ENCODE measurements around the gene PLAAT5. TPM values are rescaled to one million over a fixed set of nuclear protein-coding genes. Genes with fewer than 3 reads are reported as not detected.
"Not testable (repeated sequence)": the region's sequence is repeated elsewhere in the genome, so short reads cannot be mapped to it uniquely, and the experiment has no call there.

The PLAAT5 gene
- total RNA-seq, 4 donors from 2014 or later: 6.7 to 15.3 (median 10.1) TPM

GRCh38 chr11:63531074-63531792, 40.3 kb upstream of the PLAAT5 start:
- H3K9me3 ChIP-seq, H3K27me3 ChIP-seq, H3K4me3 ChIP-seq, H3K36me3 ChIP-seq: not testable (repeated sequence)
- peaks cover 0 to 45% (median 22%) of the 10 kb centered on the region in 4 donors for H3K4me1 ChIP-seq
- WGBS, 2 donors: 43 to 65% methylated on average over 5 of the region's 6 CpGs
- peak in 1 of 2 donors; percentile 16 for DNase-seq (ENCODE audit: low spot score in 2 of 2)
- TF ChIP-seq EP300 (IDR thresholded peaks at IDR 0.05): peak; percentile 56 to 69
- peak overlapping the region; percentile 48 to 89 (median 68) for H3K27ac ChIP-seq

DNA sequence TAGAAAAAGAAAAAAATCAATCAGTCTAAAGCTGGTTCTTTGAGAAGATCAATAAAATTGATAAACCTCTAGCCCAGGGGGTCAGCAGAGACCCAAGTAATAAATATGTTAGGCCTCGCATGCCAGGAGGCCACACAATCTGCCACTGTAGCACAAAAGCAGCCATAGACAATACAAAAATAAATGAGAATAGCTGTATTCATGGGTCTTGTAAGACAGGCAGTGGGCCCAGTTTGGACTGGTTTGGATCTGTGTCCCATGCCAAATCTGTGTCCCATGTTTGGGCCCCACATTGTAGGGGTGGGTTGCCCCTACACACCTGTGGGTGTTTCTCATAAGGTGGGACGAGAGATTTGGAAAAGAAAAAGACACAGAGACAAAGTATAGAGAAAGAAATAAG, 39.1 kb upstream of the PLAAT5 start:
- Histone ChIP-seq H3K9me3 (no peaks in the 10 kb centered on the region), H3K27me3 (no peaks in the 10 kb centered on the region), H3K36me3 (no peaks in the 10 kb centered on the region), H3K4me1 (peaks cover 0 to 35% (median 15%) of the 10 kb centered on the region in 4 donors), H3K4me3 (no peak overlapping the region), H3K27ac (peak overlapping the region in 3 of 4 donors; percentile 22 to 69 (median 42))
- no peak for DNase-seq (ENCODE audit: low spot score in 2 of 2)
- TF ChIP-seq, protein P1, sequence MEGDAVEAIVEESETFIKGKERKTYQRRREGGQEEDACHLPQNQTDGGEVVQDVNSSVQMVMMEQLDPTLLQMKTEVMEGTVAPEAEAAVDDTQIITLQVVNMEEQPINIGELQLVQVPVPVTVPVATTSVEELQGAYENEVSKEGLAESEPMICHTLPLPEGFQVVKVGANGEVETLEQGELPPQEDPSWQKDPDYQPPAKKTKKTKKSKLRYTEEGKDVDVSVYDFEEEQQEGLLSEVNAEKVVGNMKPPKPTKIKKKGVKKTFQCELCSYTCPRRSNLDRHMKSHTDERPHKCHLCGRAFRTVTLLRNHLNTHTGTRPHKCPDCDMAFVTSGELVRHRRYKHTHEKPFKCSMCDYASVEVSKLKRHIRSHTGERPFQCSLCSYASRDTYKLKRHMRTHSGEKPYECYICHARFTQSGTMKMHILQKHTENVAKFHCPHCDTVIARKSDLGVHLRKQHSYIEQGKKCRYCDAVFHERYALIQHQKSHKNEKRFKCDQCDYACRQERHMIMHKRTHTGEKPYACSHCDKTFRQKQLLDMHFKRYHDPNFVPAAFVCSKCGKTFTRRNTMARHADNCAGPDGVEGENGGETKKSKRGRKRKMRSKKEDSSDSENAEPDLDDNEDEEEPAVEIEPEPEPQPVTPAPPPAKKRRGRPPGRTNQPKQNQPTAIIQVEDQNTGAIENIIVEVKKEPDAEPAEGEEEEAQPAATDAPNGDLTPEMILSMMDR (IDR thresholded peaks at IDR 0.05): no peak
- TF ChIP-seq POLR2A (IDR thresholded peaks at IDR 0.05): no peak
- no peak for TF ChIP-seq EP300 (IDR thresholded peaks at IDR 0.05)
- 63 to 69% methylated on average over 2 of the region's 2 CpGs for WGBS, 2 donors

DNA sequence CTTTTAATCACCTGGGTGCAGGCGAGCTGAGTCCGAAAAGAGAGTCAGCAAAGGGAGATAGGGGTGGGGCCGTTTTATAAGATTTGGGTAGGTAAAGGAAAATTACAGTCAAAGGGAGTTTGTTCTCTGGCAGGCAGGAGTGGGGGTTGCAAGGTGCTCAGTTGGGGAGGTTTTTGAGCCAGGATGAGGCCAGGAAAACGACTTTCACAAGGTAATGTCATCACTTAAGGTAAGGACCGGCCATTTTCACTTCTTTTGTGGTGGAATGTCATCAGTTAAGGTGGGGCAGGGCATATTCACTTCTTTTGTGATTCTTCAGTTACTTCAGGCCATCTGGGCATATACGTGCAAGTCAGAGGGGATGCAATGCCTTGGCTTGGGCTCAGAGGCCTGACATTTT, 38.4 kb upstream of the PLAAT5 start:
- H3K4me3 ChIP-seq: not testable (repeated sequence)
- 69 to 74% methylated on average over 6 of the region's 6 CpGs for WGBS, 2 donors
- peaks cover 0 to 34% (median 15%) of the 10 kb centered on the region in 4 donors for H3K4me1 ChIP-seq

DNA sequence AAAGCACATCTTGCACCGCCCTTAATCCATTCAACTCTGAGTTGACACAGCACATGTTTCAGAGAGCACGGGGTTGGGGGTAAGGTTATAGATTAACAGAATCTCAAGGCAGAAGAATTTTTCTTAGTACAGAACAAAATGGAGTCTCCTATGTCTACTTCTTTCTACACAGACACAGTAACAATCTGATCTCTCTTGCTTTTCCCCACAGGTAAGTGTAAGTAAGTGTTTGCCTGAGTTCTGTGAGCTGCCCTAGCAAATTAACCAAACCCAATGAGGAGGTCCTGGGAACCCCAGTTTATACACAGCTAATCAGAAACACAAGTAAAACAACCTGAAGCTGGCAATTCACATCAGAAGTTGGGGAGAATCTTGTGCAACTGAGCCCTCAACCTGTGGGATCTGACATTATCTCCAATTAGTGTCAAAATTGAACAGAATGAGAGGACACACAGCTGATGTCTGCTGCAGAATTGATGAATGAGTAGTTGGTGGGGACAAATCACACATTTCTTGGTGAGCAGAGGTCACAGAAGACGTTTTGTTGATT, 37.8 kb upstream of the PLAAT5 start:
- H3K9me3 ChIP-seq; H3K4me3 ChIP-seq; DNase-seq (ENCODE audit: low spot score in 2 of 2); H3K36me3 ChIP-seq; H3K27me3 ChIP-seq: not testable (repeated sequence)
- peaks cover 0 to 34% (median 15%) of the 10 kb centered on the region in 4 donors for H3K4me1 ChIP-seq
- WGBS, 2 donors: 61 to 67% methylated on average over 1 to 2 of the region's 3 CpGs
- H3K27ac ChIP-seq: peak overlapping the region in 1 of 4 donors; percentile 42

More for the DNA sequence above, 38.4 kb upstream of the PLAAT5 start:
- H3K9me3 ChIP-seq; H3K36me3 ChIP-seq; DNase-seq (ENCODE audit: low spot score in 2 of 2); H3K27me3 ChIP-seq: not testable (repeated sequence)
- peak overlapping the region in 3 of 4 donors; percentile 22 to 69 (median 42) for H3K27ac ChIP-seq

DNA sequence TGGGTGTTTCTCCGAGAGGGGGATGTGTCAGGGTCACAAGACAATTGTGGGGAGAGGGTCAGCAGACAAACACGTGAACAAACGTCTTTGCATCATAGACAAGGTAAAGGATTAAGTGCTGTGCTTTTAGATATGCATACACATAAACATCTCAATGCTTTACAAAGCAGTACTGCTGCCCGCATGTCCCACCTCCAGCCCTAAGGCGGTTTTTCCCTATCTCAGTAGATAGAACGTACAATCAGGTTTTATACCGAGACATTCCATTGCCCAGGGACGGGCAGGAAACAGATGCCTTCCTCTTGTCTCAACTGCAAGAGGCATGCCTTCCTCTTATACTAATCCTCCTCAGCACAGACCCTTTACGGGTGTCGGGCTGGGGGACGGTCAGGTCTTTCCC, 37.2 kb upstream of the PLAAT5 start:
- H3K4me1 ChIP-seq: peaks cover 0 to 31% (median 15%) of the 10 kb centered on the region in 4 donors
- H3K27ac ChIP-seq; DNase-seq (ENCODE audit: low spot score in 2 of 2); H3K27me3 ChIP-seq; H3K36me3 ChIP-seq; H3K9me3 ChIP-seq; H3K4me3 ChIP-seq: not testable (repeated sequence)
- WGBS, 2 donors: 63 to 64% methylated on average over 5 to 8 of the region's 11 CpGs

- TF ChIP-seq POLR2A (IDR thresholded peaks at IDR 0.05): no peak
- 85 to 89% methylated on average over 2 of the region's 2 CpGs for WGBS, 2 donors
- DNase-seq (ENCODE audit: low spot score in 2 of 2): no peak
These were observed 36.7 kb upstream of the PLAAT5 start for GRCh38 chr11:63527667-63528066.

DNA sequence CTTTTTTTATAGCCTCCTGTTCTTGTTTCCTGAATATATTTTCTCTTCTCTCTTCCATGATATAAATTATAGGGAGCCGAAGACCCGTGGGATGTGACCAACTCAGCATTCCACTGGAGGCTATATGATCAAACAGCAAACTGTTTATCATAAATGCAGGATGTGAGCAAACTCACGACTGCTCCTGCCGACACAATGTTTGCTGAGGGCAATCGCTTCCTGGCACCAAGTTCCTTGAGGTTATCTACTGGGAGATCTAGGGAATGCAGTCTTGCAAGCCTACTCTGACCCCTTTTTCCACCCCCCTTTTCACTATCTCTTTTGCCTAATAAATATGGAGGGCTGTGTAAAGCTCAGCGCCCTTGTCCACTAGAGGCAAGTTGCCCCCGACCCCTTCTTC, 32.2 kb upstream of the PLAAT5 start:
- H3K36me3 ChIP-seq: no peaks in the 10 kb centered on the region
- no peaks in the 10 kb centered on the region for H3K4me1 ChIP-seq
- TF ChIP-seq POLR2A (IDR thresholded peaks at IDR 0.05): no peak
- TF ChIP-seq, protein P1 (IDR thresholded peaks at IDR 0.05): no peak
- no peak for TF ChIP-seq EP300 (IDR thresholded peaks at IDR 0.05)
- no peaks in the 10 kb centered on the region for H3K27me3 ChIP-seq
- no peak for DNase-seq (ENCODE audit: low spot score in 2 of 2)
- 89 to 92% methylated on average over 7 of the region's 7 CpGs for WGBS, 2 donors
- no peaks in the 10 kb centered on the region for H3K9me3 ChIP-seq
- H3K4me3 ChIP-seq: no peak overlapping the region
- H3K27ac ChIP-seq: no peak overlapping the region

More at GRCh38 chr11:63527667-63528066, 36.7 kb upstream of the PLAAT5 start:
- H3K27ac ChIP-seq: no peak overlapping the region
- H3K4me1 ChIP-seq: peaks cover 0 to 26% (median 14%) of the 10 kb centered on the region in 4 donors
- no peaks in the 10 kb centered on the region for H3K27me3 ChIP-seq
- no peaks in the 10 kb centered on the region for H3K9me3 ChIP-seq
- no peaks in the 10 kb centered on the region for H3K36me3 ChIP-seq
- H3K4me3 ChIP-seq: no peak overlapping the region

Data from tibial nerve (tissue), 4 donors.